ENCODE measurements around the gene POP4.

DNA sequence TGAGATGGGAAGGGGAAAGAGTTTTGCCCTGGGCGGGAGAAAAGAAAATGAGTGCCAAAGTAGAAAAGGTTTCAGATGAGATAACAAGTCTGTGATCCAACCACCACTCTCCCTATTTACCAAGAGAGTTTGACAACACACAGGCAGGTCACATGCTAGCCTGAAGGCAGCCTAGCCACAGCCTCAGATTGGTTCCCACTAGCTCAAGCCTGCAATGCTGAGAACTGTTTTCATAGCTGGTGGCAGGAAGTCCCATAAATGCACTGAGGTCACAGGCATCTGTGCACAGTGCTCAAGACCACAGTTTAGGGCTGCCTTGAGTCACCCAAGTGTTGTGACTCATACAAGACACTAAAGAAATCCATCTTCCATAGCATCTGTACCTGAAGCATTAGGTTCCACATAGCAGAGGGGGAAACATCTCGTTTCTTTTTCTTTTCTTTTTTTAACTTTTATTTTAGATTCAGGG is 18.5 kb upstream of the POP4 start:
- TF ChIP-seq, protein P1, sequence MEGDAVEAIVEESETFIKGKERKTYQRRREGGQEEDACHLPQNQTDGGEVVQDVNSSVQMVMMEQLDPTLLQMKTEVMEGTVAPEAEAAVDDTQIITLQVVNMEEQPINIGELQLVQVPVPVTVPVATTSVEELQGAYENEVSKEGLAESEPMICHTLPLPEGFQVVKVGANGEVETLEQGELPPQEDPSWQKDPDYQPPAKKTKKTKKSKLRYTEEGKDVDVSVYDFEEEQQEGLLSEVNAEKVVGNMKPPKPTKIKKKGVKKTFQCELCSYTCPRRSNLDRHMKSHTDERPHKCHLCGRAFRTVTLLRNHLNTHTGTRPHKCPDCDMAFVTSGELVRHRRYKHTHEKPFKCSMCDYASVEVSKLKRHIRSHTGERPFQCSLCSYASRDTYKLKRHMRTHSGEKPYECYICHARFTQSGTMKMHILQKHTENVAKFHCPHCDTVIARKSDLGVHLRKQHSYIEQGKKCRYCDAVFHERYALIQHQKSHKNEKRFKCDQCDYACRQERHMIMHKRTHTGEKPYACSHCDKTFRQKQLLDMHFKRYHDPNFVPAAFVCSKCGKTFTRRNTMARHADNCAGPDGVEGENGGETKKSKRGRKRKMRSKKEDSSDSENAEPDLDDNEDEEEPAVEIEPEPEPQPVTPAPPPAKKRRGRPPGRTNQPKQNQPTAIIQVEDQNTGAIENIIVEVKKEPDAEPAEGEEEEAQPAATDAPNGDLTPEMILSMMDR (IDR thresholded peaks at IDR 0.05), result no peak
- TF ChIP-seq POLR2A (IDR thresholded peaks at IDR 0.05) (no peak), POLR2AphosphoS5 (IDR thresholded peaks at IDR 0.05) (no peak), EP300 (IDR thresholded peaks at IDR 0.05; ENCODE audit: low read depth) (no peak)

All from transverse colon (tissue), 4 donors.